OCI-LY7 (cell line): ENCODE measurements around the gene ZSWIM9.

ENCODE experiments used
- CTCF ChIP-seq: fragments of 200-600 bp; sonication (generic); conservative IDR thresholded peaks from 2 replicates; pipeline ENCODE4 v1.5.1; 2014; ENCODE audit warnings: mild to moderate bottlenecking, antibody characterized with exemption, low read length, moderate library complexity, mixed read lengths
- EZH2phosphoT487 ChIP-seq: fragments of 200-600 bp; sonication (generic); IDR thresholded peaks from 2 replicates; pipeline ENCODE4 v1.6.1; 2018; ENCODE audit warnings: low read depth, borderline replicate concordance, mild to moderate bottlenecking, mixed run types, antibody characterized with exemption, low read length, moderate library complexity, mixed read lengths

- no peak for TF ChIP-seq CTCF
- TF ChIP-seq EZH2phosphoT487, result no peak
Observed at GRCh38 chr19:48239582-48240141, 69.2 kb downstream of the ZSWIM9 start.
